HG03521 (cell line): ENCODE measurements around the gene HPS6.
"Not testable (repeated sequence)": the region's sequence is repeated elsewhere in the genome, so short reads cannot be mapped to it uniquely, and the experiment has no call there.

Source experiments
- ATAC-seq: cut with Tn5 transposase; IDR thresholded peaks from one replicate; pipeline ENCODE4 v1.9.1; 2021; ENCODE audit warnings: mild to moderate bottlenecking, moderate library complexity; ENCODE audit not compliant: unreplicated experiment

Gene HPS6

DNA sequence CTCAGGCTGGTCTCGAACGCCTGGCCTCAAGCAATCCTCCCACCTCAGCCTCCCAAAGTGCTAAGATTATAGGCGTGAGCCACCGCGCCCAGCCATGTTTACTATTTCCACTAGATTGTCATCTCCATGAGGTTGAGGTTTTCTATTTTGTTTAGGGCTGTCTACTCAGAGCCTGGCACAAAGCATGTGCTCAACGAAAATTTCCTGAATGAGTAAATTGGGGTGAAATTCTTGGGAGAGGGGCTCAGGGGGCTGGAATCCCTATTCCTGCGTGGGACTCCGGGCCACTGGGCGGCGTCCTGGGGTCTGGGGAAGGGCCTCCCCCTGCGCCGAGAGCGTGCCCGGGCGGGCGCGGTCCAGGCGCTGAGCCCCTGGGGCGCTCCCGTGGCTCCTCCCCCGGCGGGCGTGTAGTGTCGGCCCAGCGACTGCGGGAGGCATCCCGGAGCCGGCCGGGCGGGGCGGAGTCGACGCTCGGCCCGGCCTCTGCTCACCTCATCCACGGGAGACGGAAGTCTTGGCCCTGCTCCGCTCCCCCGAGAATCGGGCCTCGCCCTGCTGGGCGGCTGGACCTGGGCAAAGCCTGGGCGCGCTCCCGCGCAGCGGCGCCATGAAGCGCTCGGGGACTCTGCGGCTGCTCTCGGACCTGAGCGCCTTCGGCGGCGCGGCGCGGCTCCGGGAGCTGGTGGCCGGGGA, at the start of gene HPS6:
HPS6 (plus strand) TSS at position 482 of the 693 bp plus-strand sequence; CDS start at position 608, 126 bp downstream.
- peak; percentile 89 for ATAC-seq

DNA sequence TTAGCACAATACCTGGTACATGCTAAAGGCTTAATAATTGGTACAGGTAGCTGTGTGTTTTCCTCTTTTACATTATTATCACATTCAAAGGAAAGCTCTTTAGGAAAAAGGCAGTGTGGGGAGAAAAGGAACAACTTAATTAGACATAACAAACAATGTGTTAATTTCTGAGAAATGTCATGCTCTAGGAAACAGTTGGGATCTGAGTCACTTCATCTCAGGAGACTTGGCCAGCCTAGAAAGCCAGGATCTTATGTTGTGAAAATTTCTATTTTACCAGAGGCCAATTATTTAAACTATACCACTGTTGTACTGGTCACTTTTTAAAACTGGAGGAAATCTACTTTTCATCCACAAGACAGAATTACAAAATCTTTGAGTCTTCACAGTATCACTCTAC, 48.7 kb upstream of the HPS6 start:
- no peak for ATAC-seq

- no peak for ATAC-seq
Measured at GRCh38 chr10:102017295-102017694, 47.9 kb upstream of the HPS6 start.

GRCh38 chr10:102020938-102021337, 44.2 kb upstream of the HPS6 start:
- no peak for ATAC-seq

- ATAC-seq, result no peak
Measured at GRCh38 chr10:102024799-102025198, 40.4 kb upstream of the HPS6 start.

DNA sequence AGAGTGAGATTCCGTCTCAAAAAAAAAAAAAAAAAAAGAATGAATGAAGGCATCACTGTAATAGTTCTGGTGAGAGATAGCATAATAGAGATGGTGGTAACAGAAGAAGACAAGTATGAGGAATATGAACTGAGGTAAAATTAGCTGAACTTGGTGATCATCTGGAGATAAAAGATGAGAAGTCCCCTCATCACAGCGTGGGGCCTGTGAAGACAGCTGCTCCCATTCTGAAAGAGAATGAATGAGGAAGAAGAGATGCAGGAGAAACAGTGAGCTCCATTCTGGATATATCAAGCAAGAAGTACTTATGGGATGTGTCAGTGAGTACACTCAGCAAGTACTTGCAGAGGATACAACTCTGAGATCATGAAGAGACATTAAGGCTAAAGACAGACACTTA, 37.9 kb upstream of the HPS6 start:
- ATAC-seq, result no peak

GRCh38 chr10:102033787-102034186, 31.4 kb upstream of the HPS6 start:
- ATAC-seq, result no peak

- ATAC-seq, result not testable (repeated sequence)
Measured at GRCh38 chr10:102035807-102036206, 29.3 kb upstream of the HPS6 start.

GRCh38 chr10:102038410-102038809, 26.7 kb upstream of the HPS6 start:
- no peak for ATAC-seq

- ATAC-seq, result no peak
Measured at GRCh38 chr10:102040305-102041050, 24.7 kb upstream of the HPS6 start.

DNA sequence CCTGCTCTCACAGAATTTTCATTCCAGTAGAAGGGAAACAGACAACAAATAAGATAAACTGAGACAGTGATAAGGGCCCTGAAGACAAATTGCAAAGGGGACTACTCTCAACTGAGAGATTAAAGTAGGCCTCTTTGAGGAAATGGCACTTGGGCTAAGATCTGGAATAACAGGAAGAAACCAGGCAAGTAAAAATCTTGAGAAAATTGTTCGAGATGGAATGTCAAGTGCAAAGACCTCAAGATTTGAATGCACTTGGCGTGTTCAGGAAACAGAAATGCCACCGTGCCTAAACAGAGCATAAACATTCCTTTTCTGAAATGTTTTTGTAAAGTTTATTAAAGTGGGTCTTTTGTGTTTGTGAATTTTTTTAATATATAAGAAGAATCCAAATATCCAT, 19.9 kb upstream of the HPS6 start:
- no peak for ATAC-seq

GRCh38 chr10:102046095-102046494, 19.1 kb upstream of the HPS6 start:
- no peak for ATAC-seq

GRCh38 chr10:102054881-102055646, 10.1 kb upstream of the HPS6 start:
- not testable (repeated sequence) for ATAC-seq

- ATAC-seq, result peak; percentile 92
Measured at GRCh38 chr10:102055647-102056419, 9.3 kb upstream of the HPS6 start, which contains the start of gene ARMH3. ARMH3 (minus strand) TSS chr10:102056173; CDS start chr10:102040114, 16,059 bp downstream.

- ATAC-seq, result no peak
Measured at GRCh38 chr10:102059987-102060386, 5.2 kb upstream of the HPS6 start.

GRCh38 chr10:102064503-102064867, 664 bp upstream of the HPS6 start:
- ATAC-seq, result no peak

- peak; percentile 21 for ATAC-seq
Measured at GRCh38 chr10:102065561-102066398, 631 bp downstream of the HPS6 start.

DNA sequence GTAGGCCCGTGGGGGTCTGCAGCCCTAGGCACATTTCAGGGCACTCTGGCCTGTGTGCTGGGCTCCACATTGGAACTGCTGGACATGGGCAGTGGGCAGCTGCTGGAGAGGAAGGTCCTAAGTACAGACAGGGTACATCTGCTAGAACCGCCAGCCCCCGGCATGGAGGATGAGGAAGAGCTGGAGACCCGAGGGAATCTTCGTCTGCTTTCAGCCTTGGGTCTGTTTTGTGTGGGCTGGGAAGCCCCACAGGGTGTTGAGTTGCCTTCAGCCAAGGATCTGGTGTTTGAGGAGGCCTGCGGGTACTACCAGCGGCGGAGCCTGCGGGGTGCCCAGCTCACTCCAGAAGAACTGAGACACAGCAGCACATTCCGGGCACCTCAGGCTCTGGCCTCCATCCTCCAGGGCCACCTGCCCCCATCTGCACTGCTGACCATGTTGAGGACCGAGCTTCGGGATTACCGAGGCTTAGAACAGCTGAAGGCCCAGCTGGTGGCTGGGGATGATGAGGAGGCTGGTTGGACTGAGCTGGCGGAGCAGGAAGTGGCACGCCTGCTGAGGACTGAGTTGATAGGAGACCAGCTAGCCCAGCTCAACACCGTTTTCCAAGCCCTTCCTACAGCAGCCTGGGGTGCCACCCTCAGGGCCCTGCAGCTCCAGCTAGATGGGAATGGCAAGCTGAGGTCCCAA, 1.4 kb downstream of the HPS6 start:
- ATAC-seq, result no peak
